Fibroblast of mammary gland (primary cell): ENCODE data around the gene EXOC6B.

Experiments
- DNase-seq: peaks from one replicate; pipeline ENCODE4 v3.0.0-alpha.2; 2010; ENCODE audit warnings: low read depth
- H3K4me3 ChIP-seq: 2 replicates; pipeline ENCODE4 v1.5.1; 2011; ENCODE audit warnings: low read depth, mild to moderate bottlenecking, low read length, moderate library complexity; ENCODE audit not compliant: control insufficient read depth
- TF ChIP-seq, protein P1 (sequence below): conservative IDR thresholded peaks from 2 replicates; pipeline ENCODE4 v1.5.1; 2011; ENCODE audit warnings: low read depth, low read length, inconsistent platforms; ENCODE audit not compliant: control insufficient read depth, insufficient read depth

EXOC6B gene

DNA sequence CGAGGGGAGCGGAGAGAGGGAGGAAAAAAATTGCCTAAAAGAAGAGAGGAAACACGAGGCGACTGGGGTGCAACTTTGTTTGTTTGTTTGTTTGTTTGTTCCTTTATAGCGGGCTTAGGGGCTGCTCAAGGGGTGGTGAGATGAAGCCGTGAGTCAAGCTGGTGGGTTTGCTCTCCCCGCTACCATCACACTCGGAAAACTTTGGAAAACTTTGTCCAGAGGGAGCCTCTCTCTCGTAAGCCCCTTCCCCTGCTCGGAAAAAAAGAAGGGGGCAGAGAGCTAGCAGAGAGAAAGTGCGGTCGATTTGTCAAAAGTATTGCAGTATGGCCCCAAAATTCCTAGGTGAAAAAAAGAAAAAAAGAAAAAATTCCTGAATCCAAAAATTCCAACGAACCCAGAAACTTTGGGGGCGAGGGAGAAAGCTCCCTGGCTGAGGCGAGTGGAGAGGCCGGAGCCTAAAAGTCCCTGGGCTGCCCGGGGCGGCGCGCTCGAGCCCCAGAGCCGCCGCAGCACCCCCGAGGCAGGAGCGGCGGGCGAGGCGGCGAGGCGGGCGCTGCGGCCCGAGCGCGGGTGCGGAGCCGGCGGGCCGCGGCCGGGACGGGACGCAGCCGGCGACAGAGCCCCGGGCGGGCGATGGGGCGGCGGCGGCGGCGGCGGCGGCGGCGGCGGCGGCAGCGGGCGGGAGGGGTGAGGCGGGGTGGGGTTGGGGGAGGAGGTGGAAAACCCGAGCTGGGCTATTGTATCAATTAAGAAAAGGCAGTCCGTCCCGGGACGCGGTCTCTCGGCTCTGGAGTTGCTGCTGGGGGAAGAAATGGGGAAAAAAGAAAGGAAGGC is 677.6 kb downstream of the EXOC6B start:
- peak overlapping the region; percentile 40 for H3K4me3 ChIP-seq
- TF ChIP-seq, protein P1, sequence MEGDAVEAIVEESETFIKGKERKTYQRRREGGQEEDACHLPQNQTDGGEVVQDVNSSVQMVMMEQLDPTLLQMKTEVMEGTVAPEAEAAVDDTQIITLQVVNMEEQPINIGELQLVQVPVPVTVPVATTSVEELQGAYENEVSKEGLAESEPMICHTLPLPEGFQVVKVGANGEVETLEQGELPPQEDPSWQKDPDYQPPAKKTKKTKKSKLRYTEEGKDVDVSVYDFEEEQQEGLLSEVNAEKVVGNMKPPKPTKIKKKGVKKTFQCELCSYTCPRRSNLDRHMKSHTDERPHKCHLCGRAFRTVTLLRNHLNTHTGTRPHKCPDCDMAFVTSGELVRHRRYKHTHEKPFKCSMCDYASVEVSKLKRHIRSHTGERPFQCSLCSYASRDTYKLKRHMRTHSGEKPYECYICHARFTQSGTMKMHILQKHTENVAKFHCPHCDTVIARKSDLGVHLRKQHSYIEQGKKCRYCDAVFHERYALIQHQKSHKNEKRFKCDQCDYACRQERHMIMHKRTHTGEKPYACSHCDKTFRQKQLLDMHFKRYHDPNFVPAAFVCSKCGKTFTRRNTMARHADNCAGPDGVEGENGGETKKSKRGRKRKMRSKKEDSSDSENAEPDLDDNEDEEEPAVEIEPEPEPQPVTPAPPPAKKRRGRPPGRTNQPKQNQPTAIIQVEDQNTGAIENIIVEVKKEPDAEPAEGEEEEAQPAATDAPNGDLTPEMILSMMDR = no peak
- no peak for DNase-seq

GRCh38 chr2:72147303-72147971 is 678.4 kb downstream of the EXOC6B start, which contains the start of gene CYP26B1:
CYP26B1 (minus strand) TSS chr2:72147862; CDS start chr2:72147834, 28 bp downstream.
- H3K4me3 ChIP-seq = peak within 1 kb of the TSS; percentile 40
- no peak for DNase-seq
- TF ChIP-seq, protein P1 = no peak

- DNase-seq = no peak
- TF ChIP-seq, protein P1 = no peak
- no peak overlapping the region for H3K4me3 ChIP-seq
These were observed 679.2 kb downstream of the EXOC6B start for GRCh38 chr2:72146347-72147302.

GRCh38 chr2:72145658-72146329 is 680.0 kb downstream of the EXOC6B start:
- DNase-seq = no peak
- TF ChIP-seq, protein P1 = no peak
- no peak overlapping the region for H3K4me3 ChIP-seq

DNA sequence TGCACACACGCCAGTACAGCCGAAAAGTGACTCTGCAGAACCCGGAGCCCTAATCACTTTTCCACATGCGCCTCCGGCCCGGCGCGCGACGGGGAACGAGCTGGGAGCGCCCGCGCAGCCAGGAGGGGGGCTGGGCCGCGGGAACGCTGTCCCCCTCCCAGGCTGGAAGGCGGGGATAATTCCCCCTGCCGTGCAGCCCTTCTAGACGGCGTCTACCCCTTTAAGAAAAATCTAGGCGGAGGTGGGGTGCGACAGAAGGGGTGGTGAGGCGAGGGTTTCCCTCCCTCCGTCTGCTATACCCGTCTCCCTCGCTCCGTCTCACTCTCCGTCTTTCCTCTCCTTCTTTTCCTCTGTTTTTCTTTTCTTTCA is 680.6 kb downstream of the EXOC6B start:
- H3K4me3 ChIP-seq = no peak overlapping the region
- TF ChIP-seq, protein P1 = no peak
- no peak for DNase-seq
